ENCODE measurements around the gene SCGB1D4.
"Not testable (repeated sequence)": the region's sequence is repeated elsewhere in the genome, so short reads cannot be mapped to it uniquely, and the experiment has no call there.

The SCGB1D4 gene, protein sequence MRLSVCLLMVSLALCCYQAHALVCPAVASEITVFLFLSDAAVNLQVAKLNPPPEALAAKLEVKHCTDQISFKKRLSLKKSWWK

GRCh38 chr11:62298975-62299374, at the start of gene SCGB1D4:
SCGB1D4 (minus strand) TSS chr11:62299075; CDS start chr11:62299010, 65 bp downstream.
- no peak for DNase-seq

DNA sequence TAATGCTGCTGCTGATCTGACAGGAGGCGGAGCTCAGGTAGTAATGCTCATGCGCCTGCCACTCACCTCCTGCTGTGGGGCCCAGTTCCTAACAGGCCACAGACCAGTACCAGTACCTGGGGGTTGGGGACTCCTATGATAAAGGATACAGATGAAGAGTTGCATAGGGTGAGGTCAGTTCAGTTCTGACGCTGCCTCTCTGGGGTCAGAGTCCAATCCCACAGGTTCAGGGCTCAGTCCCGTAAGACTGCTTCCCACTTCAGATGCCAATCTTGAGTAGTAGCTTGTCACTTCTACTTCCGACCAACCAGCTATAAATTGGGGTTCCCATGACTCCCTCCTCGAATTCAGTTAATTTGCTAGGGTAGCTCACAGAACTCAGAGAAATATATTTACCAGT, 47.0 kb upstream of the SCGB1D4 start:
- no peak for DNase-seq

- no peak for DNase-seq
These were observed 45.3 kb upstream of the SCGB1D4 start for GRCh38 chr11:62344210-62344609.

DNA sequence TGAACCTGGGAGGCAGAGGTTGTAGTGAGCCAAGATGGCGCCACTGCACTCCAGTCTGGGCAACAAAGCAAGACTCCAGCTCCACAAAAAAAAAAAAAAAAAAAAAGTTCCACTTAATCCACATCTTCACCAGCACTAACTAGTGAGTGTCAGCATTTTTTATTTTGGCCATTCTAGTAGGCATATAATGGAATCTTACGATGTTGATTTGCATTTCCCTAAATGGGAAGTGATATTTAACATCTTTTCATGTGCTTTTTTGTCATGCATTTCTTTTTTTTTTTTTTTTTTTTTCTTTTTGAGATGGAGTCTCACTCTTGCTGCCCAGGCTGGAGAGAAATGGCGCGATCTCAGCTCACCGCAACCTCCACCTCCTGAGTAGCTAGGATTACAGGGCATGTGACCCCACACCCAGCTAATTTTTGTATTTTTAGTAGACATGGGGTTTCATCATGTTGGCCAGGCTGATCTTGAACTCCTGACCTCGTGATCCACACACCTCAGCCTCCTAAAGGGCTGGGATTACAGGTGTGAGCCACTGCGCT, 44.8 kb upstream of the SCGB1D4 start:
- DNase-seq: not testable (repeated sequence)

- DNase-seq: no peak
These were observed 42.7 kb upstream of the SCGB1D4 start for GRCh38 chr11:62341588-62341987.

DNA sequence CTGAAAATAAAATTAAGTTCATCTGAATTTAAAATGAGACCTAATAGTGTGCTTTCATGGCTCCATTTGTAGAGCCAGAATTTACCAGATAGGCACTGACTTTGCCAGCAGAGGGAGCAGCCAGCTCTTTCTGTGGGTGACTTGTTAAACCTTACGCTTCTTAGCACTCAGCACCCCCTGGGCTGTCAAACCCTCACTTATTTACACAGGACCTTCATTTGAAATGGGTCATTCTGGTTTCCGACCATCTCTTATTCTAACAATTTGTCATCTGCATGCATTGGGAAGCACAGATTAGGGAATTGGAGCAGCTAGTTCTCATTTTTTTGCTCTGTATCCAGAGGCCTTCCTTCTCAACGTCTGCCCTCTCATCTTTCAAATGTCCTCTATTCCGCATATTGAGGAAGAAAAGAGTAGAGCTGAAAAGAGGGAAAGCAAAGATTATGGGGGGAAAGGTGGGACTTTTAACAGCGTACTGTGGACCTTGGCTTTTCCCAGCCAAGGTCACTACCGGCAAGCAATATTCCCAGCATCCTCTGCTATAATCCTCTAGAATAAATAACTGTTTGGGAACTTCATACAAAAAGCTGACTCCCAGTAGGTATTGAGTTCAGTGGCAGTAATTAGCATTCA, 41.5 kb upstream of the SCGB1D4 start:
- peak; percentile 60 to 65 for DNase-seq

- DNase-seq: no peak
These were observed 39.3 kb upstream of the SCGB1D4 start for GRCh38 chr11:62338218-62338617.

DNA sequence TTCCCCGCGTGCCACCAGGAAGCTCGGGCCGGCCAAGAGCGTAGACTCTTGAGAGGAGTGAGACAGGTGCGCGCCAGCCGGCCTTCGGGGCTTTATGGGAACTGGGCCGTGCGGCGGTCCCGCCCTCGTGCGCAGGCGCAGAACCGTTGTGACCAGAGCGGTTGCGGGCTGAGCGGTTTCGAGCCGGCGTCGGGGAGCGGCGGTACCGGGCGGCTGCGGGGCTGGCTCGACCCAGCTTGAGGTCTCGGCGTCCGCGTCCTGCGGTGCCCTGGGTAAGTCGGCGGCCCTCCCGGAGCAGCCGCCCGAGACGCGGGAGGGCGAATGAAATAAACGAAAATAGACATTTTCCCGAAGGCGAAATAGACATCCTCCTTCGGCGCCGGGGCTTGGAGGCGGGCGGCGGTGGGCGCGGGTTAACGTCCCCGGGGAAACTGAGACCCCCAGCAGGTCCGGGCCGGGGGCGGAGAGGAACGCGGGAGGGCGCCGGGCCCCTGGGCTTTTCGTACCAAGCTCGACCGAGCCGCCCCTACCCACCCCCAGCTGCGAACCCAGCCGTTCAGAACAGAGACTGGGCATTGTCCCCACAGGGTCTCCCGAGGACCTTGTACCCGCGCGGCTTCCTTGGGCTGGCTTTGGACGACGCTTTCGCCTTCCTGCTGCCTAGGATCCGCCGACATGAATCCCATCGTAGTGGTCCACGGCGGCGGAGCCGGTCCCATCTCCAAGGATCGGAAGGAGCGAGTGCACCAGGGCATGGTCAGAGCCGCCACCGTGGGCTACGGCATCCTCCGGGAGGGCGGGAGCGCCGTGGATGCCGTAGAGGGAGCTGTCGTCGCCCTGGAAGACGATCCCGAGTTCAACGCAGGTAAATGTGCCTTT, 38.7 kb upstream of the SCGB1D4 start, which contains the start of gene ASRGL1:
Gene ASRGL1, plus strand, starts transcription at position 146 of the 879 bp plus-strand sequence. Its CDS starts 530 bp downstream, at position 676.
- DNase-seq: peak; percentile 77 to 84

DNA sequence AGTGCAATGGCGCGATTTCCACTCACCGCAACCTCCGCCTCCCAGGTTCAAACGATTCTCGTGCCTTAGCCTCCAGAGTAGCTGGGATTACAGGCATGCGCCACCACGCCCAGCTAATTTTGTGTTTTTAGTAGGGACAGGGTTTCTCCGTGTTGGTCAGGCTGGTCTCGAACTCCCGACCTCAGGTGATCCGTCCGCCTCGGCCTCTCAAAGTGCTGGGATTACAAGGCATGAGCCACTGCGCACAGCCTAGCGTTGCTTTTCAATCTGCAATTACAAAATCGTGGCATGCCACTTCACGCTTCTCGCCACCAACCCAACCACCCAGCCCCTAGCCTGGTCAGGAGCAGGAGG, 38.1 kb upstream of the SCGB1D4 start:
- not testable (repeated sequence) for DNase-seq

- no peak for DNase-seq
These were observed 34.9 kb upstream of the SCGB1D4 start for GRCh38 chr11:62333768-62334167.

DNA sequence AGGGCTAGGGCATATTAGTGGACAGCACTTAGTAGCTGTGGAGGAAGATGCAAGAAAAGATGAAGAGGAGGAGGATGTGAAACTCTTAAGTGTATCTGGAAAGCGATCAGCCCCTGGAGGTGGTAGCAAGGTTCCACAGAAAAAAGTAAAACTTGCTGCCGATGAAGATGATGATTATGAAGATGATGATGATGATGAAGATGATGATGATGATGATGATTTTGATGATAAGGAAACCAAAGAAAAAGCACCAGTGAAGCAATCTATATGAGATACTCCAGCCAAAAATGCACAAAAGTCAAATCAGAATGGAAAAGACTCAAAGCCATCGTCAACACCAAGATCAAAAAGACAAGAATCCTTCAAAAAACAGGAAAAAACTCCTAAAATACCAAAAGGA, 32.4 kb upstream of the SCGB1D4 start:
- DNase-seq: not testable (repeated sequence)

DNA sequence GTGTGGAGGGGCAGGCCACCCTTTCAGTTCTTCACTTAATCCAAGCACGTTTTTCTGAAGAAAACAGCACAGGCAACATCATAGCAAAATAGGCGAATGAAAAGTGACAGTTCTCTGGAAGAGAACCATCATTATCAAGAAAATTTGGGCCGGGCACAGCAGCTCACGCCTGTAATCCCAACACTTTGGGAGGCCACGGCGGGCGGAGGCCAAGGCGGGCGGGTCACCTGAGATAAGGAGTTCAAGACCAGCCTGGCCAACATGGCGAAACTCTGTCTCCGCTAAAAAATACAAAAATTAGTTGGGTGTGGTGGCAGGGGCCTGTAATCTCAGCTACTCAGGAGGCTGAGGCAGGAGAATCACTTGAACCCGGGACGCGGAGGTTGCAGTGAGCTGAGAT, 28.7 kb upstream of the SCGB1D4 start:
- not testable (repeated sequence) for DNase-seq

GRCh38 chr11:62326719-62327118, 27.8 kb upstream of the SCGB1D4 start:
- DNase-seq: not testable (repeated sequence)

GRCh38 chr11:62325781-62326180, 26.9 kb upstream of the SCGB1D4 start:
- not testable (repeated sequence) for DNase-seq

DNA sequence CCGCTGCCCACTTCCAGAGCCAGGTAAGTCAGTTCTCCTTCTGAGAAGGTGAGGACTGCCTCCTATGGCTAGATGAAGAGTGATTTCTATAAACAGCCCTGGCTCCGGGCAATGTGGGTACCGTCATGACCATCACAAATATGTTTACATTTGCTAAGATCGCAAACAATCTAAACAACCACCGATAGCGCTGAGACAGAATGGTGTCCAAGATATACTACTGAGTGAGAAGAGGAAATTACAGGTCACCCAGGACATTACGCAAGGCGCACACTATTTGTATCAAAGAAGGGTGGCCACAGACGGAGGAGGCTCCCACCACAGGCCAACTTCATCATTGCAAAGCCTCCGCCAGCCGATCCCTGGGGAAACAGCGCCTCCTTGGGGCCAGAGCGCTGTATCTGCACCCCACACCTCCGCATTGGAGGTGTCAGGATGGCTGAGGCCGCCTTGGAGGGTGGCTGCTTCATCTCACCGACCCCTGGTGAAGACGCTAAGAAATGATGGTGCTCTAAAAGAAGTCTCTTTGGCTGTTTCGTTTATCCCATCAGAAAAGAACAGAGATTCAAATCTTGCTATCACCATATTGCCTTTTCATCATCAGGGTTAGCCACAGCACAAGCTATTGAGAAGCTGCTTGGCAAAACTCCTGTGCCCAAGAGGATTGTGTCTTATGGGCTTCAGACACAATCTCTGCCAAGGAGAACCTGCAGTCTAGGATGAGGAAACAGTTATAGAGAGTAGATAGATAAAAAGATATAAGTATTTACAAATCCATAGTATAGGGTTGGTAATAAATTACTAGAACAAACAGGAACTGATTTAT, 26.1 kb upstream of the SCGB1D4 start:
- DNase-seq: peak; percentile 64 to 69

- no peak for DNase-seq
These were observed 23.6 kb upstream of the SCGB1D4 start for GRCh38 chr11:62322524-62322923.

GRCh38 chr11:62315431-62315830, 16.6 kb upstream of the SCGB1D4 start:
- DNase-seq: no peak

- DNase-seq: peak in 1 of 2 donors; percentile 13
These were observed 11.1 kb upstream of the SCGB1D4 start for GRCh38 chr11:62309991-62310390.

GRCh38 chr11:62307950-62308349, 9.1 kb upstream of the SCGB1D4 start:
- DNase-seq: no peak

GRCh38 chr11:62306227-62306626, 7.4 kb upstream of the SCGB1D4 start:
- DNase-seq: no peak

GRCh38 chr11:62295504-62295903, 3.4 kb downstream of the SCGB1D4 start:
- no peak for DNase-seq

DNA sequence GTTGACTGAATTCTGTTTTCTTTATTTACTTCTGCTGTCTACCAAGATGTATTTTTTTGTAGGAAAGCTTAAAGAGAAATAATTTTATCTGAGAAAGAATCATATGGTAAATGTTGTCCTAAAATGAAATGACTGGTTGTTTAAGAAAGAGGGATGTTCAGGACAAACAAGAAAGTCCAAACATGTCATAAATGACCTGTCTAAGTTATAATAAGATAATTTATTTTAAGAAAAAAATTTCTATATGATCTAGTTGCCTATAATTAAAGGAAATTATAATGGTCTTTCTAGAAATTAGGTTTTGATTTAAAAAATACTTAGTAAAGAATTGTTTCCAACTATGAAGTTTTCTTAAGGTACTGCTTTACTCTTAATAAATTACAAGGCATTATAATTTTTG, 18.4 kb downstream of the SCGB1D4 start:
- no peak for DNase-seq

DNA sequence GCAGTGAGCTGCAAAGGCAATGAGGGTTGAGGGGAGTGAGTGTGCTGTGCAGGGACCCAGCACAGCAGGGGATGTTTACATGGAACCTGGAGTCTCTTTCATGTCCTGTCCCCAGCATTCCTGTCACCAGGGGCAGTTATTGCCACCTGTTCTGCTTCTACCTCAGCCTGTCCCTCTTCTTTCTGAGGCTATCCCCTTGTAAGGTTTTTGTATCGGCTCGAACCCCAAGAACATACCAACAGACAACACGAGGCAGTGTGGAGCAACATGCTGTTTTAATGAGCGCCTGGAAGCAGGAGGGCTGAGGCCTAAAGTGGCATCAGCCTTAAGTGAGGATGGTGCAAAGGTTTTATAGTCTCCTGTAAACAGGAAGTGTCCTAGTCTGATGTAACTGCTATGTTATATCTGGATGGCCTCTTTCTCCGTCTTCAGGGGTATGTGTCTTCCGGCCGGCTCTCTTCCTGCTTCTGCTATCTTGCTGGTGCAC, 25.0 kb downstream of the SCGB1D4 start:
- no peak for DNase-seq
